ENCODE data around the gene RBM42.

The RBM42 gene

DNA sequence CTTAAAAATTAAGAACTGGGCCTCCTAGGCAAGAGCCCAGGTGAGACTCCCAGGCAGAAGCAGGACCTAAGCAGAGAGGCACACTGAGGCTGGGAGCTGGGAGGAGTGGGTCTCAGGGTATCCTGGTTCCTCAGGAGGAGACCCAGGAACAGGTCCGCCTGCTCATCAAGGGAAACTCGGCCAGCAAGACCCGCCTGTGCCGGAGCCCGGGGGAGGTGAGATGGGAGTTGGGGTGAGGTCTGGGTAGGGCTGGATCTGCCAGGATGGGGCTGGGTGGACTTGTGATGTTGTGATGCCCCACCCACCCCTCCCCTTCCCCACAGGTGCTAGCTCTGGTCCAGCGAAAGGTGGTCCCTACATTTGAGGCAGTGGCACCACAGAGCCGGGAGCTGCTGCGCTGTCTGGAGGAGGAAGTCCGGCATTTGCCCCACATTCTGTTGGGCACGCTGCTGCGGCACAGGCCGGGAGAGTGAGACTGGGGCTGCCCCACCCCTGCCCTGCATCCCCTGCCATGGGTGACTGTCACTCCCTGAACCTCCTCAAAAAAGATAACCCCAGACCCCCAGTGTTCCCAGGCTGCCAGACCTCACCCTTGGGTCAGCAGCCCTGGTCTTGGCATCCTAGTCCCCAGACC, 9.4 kb upstream of the RBM42 start:
- FAIRE-seq (no peak), DNase-seq (ENCODE audit: extremely low spot score, insufficient read length, low read depth) (no peak)

DNA sequence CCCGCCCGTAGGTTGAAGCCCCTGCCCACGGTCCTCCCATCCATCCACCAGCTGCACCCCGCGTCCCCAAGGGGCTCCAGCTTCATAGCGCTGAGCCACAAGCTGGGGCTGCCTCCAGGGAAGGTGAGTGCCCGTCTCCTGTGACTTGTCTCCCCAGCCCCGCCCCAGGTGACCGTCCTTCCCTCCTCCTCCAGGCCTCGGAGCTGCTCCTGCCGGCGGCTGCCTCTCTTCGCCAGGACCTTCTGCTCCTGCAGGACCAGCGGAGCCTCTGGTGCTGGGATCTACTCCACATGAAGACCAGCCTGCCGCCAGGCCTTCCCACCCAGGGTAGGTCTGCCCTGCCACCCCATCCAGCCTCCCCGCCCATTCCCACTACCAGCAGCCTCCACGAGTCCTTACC, 8.8 kb upstream of the RBM42 start:
- FAIRE-seq, result no peak
- DNase-seq (ENCODE audit: extremely low spot score, insufficient read length, low read depth), result no peak

DNA sequence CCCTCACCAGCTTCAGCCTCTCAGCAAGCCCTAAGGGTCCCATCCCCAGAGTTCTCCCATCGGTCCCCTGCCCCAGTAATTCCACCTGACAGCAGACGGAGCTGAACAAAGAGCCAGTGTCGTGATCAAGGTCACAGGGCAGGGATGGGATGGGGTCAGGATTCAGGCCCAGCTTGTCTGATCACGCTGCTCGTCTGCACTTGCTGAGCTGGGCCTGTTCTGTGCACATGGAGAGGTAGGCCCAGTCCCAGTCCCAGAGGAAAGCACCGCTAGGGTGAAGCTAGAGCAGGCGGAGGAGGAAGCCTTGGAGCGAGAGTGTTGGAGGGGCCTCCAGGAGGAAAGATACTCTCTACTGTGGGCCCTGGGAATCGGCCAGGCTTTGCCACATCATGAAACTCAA, 7.1 kb upstream of the RBM42 start:
- DNase-seq (ENCODE audit: extremely low spot score, insufficient read length, low read depth) (no peak), FAIRE-seq (no peak)

DNA sequence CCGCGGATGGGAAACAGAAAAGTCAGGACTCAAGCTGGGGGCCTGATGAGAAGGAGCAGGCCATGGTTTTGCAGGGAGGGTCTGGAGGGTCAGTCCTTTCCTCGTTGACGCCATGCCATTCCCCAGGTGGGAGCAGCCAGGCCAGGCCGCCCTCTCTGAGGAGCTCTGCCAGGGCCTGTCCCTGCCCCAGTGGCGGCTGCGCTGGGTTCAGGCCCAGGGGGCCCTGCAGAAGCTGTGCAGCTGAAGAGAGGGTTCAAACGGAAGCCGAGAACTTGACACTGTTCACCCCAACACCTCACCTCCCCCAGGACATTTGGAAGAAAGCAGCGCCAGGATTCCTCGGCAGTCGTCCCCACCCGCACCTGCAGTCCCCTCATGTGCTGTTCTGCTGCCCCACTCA, 6.1 kb upstream of the RBM42 start:
- no peak for FAIRE-seq
- DNase-seq (ENCODE audit: extremely low spot score, insufficient read length, low read depth), result no peak

DNA sequence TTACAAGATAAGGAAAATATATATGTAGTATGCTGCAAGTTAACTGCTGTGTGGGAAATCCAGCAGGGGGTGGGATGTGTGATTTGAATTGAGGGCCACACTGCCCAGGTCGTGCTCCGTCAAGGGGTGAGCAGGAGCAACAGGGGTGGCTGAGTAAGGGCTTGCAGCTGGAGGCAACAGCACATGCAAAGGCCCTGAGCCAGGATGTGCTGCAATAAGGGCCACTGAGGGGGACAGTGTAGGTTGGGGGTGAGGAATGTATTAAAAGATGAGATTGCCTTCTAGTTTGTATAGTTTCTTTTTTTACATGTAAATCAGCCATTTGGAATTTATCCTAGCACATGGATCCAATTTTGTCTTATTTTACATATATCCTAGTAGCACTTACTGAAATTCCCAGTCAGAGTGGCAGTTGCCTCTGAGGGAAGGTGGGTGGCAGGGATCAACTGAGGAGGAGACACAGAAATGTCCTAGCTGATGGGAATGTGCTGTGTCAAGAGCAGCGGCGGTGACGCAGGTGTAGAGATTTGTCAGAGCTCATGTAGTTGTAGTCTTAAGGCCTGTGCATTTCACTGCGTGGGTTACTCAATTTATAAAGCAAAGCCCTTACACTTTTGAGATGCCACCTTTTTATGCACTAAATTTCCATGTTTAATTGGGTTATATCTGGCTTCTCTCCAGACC, 5.4 kb upstream of the RBM42 start:
- DNase-seq (ENCODE audit: extremely low spot score, insufficient read length, low read depth), result no peak
- no peak for FAIRE-seq

DNA sequence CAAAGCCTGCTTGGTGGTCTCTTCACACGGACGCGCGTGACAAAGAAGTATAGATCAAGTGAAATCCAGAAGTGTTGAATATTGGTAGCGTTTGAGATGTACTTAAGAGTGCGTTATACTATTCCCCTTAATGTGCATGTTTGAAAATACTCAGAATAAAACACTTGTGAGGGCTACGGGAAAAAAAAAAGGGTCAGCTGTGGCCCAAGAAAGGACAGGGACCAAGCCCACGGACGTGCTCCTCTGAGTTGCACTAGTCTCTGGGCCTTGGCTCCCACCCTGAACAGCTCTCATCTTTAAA, 622 bp upstream of the RBM42 start:
- FAIRE-seq (no peak), DNase-seq (ENCODE audit: extremely low spot score, insufficient read length, low read depth) (no peak)

DNA sequence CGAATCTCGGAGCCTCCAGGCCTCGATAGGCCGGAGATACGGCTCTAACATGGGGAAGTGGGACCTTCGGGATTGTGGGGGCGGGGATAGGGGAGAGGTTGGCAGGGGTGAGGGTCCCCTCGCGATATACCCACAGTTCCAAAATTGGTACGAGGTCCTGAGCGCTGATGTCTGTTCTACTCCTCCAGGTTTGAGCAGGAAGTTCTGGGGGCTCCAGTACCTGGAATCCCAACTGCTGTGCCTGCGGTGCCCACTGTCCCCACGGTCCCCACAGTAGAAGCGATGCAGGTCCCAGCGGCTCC, 447 bp downstream of the RBM42 start:
- no peak for FAIRE-seq

DNA sequence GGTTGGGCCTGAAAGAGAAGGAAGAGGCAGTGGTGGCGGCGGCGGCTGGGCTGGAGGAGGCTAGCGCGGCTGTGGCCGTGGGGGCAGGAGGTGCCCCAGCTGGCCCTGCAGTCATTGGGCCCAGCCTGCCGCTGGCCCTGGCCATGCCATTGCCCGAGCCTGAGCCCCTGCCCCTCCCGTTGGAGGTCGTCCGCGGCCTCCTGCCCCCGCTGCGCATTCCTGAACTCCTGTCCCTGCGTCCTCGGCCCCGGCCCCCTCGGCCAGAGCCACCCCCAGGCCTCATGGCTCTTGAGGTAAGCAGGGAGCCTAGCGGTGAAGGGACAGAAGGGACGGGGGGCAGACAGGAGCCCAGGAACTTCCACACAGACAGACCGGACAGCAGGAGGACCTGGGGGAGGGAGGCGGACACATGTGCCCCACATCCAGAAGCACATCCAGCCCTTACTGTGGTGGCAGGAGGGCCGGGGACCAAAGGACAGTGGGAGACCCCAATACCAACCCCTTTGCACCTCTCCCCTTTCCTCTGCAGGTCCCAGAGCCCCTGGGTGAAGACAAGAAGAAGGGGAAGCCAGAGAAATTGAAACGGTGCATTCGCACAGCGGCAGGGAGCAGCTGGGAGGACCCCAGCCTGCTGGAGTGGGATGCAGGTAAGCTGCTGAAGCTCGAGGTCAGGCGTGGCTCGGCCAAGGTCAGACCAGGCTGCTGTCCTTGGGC, 5.0 kb downstream of the RBM42 start:
- no peak for FAIRE-seq
- no peak for DNase-seq (ENCODE audit: extremely low spot score, insufficient read length, low read depth)

More for the DNA sequence above, 447 bp downstream of the RBM42 start:
- no peak for DNase-seq (ENCODE audit: extremely low spot score, insufficient read length, low read depth)

DNA sequence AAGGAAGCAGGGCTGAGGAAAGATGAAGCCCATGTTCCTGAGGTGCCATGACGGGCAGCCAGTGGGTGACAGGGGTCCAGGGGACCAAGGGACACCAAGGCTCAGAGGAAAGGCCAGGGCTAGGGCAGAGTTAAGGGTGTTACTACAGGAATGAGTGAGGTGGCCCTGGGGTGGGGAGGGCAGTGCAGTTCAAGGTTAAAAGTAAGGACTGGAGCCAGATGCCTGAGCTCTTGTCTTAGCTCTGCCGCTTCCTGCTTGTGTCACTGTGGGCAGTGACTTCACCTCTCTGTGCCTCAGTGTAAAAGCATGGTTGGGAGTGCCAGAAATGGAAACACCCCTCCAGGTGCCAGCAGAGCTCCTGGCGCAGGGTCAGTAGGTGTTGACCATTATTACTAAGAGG, 7.8 kb downstream of the RBM42 start:
- FAIRE-seq (no peak), DNase-seq (ENCODE audit: extremely low spot score, insufficient read length, low read depth) (no peak)

DNA sequence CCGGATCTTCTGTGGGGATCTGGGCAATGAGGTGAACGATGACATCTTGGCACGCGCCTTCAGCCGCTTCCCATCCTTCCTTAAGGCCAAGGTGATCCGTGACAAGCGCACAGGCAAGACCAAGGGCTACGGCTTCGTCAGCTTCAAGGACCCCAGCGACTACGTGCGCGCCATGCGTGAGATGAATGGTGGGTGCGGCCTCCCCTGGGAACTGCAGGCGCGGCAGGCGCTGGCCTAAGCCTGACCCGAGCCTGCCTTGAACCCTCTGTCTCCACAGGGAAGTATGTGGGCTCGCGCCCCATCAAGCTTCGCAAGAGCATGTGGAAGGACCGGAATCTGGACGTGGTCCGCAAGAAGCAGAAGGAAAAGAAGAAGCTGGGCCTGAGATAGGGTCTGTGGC, 8.3 kb downstream of the RBM42 start:
- FAIRE-seq, result no peak
- DNase-seq (ENCODE audit: extremely low spot score, insufficient read length, low read depth), result no peak

DNA sequence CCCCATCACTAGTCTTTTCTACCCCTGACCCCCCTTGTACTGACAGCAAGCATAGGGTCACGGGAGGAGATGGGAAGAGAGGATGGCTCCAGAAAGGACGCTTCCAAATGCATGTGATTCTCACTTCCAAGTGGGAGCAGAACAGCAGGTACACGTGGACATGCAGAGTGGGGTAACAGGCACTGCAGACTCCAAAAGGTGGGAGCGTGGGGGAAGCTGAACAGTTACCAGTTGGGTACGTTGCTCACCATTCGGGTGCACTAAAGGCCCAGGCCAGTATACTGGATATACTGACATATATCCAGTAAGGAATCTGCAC, 10.4 kb downstream of the RBM42 start:
- DNase-seq (ENCODE audit: extremely low spot score, insufficient read length, low read depth), result no peak
- no peak for FAIRE-seq

DNA sequence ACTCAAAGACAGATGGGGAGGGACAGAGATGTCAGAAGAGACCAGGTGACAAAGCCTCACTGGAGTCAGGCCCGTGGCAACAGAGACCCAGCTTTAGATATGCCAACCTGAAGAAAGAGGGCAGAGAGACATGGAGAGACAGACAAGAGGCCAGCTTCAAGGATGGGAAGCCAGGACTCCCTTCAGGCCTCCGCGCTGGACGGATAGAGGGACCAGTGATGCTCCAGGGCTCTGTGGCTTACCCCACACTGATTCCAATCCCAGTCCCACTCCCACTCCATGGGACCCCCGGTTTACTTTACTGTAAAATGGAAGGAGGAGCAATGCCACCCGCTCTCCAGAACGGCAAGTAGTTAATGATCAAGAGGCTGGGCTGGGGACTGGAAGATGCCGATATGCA, 11.0 kb downstream of the RBM42 start:
- FAIRE-seq (no peak), DNase-seq (ENCODE audit: extremely low spot score, insufficient read length, low read depth) (no peak)

DNA sequence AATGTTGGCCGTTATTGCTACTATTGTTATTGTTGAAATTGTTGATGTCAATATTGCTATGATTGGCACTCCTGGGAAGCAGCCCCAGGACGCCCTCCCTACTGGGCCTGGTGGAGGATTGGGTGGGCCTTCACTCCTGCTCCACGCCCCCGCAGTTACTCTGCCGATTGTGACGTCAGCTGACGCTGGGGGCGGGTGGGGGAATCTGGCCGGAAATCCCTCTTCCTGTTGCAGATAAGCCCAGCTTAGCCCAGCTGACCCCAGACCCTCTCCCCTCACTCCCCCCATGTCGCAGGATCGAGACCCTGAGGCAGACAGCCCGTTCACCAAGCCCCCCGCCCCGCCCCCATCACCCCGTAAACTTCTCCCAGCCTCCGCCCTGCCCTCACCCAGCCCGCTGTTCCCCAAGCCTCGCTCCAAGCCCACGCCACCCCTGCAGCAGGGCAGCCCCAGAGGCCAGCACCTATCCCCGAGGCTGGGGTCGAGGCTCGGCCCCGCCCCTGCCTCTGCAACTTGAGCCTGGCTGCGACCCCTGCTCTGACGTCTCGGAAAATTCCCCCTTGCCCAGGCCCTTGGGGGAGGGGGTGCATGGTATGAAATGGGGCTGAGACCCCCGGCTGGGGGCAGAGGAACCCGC, 12.8 kb downstream of the RBM42 start, which contains the start of gene ETV2:
ETV2 (plus strand) TSS at position 231 of the 637 bp plus-strand sequence. CDS start 716 bp downstream, outside the sequence.
- FAIRE-seq, result no peak
- no peak for DNase-seq (ENCODE audit: extremely low spot score, insufficient read length, low read depth)

DNA sequence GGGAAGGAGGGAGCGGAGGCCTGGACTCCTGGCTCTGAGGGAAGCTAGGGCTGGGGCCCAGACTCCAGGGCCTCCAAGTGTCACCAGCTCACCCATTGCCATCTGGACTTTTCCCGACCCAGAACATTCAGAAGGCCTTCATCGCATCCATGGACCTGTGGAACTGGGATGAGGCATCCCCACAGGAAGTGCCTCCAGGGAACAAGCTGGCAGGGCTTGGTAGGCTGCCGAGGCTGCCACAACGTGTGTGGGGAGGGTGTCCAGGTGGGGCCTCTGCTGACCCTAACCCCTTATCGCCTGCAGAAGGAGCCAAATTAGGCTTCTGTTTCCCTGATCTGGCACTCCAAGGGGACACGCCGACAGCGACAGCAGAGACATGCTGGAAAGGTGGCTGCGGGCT, 13.5 kb downstream of the RBM42 start:
- DNase-seq (ENCODE audit: extremely low spot score, insufficient read length, low read depth), result no peak
- FAIRE-seq, result no peak

DNA sequence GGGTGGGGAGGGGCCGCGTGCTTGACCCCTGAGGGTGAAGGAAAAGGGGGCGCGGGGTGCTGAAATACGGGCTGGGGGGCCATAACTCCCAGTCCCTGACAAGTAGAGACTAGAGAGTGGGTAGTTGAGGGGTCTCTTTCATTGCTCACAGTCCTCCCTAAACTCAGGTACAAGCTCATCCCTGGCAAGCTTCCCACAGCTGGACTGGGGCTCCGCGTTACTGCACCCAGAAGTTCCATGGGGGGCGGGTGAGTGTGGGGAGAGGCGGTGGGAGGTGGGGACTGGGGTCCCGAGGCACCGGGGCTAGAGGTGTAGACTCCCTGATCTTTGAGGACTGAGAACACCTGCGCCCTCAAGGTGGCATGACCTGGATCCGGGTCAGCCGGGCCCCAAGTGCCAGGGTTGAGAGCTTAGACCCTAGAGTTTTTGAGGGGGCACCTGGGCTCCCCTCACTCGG, 14.0 kb downstream of the RBM42 start:
- FAIRE-seq (no peak), DNase-seq (ENCODE audit: extremely low spot score, insufficient read length, low read depth) (no peak)

DNA sequence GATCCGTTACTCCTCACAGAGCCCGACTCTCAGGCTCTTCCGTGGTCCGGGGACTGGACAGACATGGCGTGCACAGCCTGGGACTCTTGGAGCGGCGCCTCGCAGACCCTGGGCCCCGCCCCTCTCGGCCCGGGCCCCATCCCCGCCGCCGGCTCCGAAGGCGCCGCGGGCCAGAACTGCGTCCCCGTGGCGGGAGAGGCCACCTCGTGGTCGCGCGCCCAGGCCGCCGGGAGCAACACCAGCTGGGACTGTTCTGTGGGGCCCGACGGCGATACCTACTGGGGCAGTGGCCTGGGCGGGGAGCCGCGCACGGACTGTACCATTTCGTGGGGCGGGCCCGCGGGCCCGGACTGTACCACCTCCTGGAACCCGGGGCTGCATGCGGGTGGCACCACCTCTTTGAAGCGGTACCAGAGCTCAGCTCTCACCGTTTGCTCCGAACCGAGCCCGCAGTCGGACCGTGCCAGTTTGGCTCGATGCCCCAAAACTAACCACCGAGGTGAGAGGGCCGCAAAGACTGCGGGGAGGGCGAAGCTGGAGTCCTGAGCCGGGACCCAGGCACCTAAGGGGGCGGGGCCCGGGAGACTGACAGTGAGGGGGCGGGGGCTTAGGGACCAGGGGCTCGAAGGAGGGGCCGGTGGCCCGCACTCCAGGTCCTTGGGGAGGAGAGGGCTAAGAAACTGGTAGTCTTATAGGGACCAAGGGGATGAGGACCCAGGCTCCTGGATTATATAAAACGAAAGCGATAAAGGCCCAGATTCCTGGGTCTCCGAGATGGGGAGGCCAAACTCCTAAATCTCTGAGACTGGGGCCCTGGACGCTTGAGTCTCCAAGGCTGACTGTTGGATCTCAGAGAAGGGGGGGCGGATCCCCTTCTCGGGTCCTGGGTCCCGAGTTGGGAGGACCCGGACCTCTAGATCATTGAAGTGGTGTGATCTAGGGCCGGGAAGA, 14.7 kb downstream of the RBM42 start:
- peak; percentile 69 for FAIRE-seq
- peak; percentile 74 for DNase-seq (ENCODE audit: extremely low spot score, insufficient read length, low read depth)

DNA sequence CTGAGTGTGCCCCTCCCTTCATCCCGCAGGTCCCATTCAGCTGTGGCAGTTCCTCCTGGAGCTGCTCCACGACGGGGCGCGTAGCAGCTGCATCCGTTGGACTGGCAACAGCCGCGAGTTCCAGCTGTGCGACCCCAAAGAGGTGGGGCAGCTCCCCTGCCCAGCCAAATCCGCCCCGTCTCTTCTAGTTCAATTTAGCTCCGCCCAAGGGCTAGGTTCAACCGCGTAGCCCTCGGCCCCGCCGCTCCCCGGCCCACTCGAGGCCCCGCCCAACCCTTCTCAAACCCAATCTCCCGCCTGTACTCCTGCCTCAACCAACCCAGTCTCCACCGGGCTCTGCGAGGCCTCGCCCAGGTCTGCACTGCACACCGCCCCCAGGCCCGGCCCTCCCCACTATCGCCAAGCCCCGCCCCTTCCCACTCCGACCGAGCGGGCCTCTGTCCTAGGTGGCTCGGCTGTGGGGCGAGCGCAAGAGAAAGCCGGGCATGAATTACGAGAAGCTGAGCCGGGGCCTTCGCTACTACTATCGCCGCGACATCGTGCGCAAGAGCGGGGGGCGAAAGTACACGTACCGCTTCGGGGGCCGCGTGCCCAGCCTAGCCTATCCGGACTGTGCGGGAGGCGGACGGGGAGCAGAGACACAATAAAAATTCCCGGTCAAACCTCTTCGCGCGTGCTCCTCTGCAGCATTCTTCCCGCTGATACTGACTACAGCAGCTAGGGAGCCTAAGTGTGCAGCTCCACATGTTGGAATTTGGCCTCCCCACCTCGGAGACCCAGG, 15.6 kb downstream of the RBM42 start:
- peak; percentile 85 for DNase-seq (ENCODE audit: extremely low spot score, insufficient read length, low read depth)
- peak; percentile 93 for FAIRE-seq

DNA sequence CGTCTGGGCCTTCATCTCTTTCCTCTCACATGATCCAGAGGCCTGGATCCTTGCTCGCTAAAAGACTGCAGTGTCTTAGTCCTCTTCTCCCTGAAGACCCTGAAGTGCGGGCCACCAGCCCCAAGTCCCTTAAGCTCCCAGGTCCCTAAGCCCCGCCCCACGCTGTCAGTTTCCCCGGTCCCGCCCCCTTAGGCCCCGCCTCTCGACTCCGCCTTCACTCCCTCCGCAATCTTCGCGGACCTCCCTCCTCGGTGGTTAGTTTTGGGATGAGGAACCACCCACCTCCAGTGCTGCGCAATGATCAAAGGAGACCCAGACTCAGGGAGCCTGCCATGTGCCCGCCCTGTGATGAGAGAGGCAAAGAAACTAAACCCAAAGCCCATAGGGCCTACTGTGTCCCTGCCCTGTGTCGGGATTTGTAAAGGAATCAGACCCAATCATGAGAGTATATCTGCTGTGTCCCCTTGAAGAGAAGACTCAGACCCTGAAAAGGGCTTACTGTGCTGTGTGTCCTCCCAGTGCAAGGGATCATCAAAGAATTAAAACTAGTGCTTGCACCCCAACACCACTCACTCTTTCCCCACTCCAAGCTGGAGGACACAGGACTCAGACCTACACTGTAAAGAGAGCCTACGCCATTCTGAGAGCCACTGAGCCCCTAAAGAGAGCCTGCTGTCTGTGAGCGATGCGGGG, 16.3 kb downstream of the RBM42 start:
- DNase-seq (ENCODE audit: extremely low spot score, insufficient read length, low read depth) (no peak), FAIRE-seq (peak; percentile 62)
